GM12878 (cell line): Measurements from ENCODE around the gene GOLIM4.

ENCODE experiments used
- ESRRA ChIP-seq: IDR thresholded peaks from 2 replicates; pipeline ENCODE4 v1.6.1; 2012; ENCODE audit warnings: mild to moderate bottlenecking, low read length, improper control_type of control experiment
- TF ChIP-seq, protein P1 (sequence below): IDR thresholded peaks from 2 replicates; pipeline ENCODE4 v1.6.1; 2012; ENCODE audit warnings: low read depth, low read length, improper control_type of control experiment
- TF ChIP-seq, protein P2 (sequence below), 3 experiments: IDR thresholded peaks in 2 of 3; conservative IDR thresholded peaks in 1 of 3; 2 replicates each; pipeline ENCODE4 v1.5.1; 2011; ENCODE audit warnings: low read depth in 3 of 3, low read length in 3 of 3, mild to moderate bottlenecking in 3 of 3, control low read depth in 2 of 3, moderate library complexity in 2 of 3, inconsistent platforms in 1 of 3, mixed read lengths in 1 of 3; ENCODE audit not compliant: control insufficient read depth in 2 of 3, insufficient read depth in 1 of 3; ENCODE audit errors: extremely low read depth in 1 of 3
- TF ChIP-seq, protein P3 (sequence below): IDR thresholded peaks from 2 replicates; pipeline ENCODE4 v1.6.1; 2012; ENCODE audit warnings: mild to moderate bottlenecking, low read depth, low read length

DNA sequence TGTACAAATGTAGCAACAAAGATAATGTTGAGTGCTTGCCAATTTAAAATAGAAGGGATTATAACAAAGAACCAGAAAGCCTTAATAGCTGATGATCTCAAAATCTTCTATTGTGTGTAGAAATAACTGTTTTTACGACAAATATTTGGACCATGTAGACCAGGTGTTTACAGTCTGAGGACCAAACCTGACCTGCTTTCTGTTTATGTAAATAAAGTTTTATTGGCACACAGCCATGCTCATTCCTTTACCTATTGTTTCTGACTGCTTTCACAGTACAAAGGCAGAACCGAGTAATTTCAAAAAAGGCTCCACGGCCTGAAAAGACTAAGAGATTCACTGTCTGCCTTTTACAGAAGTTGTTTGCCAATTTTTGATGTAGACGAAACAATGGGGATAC lies 91.8 kb downstream of the GOLIM4 start:
- no peak for TF ChIP-seq ESRRA
- TF ChIP-seq, protein P1, sequence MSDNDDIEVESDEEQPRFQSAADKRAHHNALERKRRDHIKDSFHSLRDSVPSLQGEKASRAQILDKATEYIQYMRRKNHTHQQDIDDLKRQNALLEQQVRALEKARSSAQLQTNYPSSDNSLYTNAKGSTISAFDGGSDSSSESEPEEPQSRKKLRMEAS = no peak
- TF ChIP-seq, protein P2, sequence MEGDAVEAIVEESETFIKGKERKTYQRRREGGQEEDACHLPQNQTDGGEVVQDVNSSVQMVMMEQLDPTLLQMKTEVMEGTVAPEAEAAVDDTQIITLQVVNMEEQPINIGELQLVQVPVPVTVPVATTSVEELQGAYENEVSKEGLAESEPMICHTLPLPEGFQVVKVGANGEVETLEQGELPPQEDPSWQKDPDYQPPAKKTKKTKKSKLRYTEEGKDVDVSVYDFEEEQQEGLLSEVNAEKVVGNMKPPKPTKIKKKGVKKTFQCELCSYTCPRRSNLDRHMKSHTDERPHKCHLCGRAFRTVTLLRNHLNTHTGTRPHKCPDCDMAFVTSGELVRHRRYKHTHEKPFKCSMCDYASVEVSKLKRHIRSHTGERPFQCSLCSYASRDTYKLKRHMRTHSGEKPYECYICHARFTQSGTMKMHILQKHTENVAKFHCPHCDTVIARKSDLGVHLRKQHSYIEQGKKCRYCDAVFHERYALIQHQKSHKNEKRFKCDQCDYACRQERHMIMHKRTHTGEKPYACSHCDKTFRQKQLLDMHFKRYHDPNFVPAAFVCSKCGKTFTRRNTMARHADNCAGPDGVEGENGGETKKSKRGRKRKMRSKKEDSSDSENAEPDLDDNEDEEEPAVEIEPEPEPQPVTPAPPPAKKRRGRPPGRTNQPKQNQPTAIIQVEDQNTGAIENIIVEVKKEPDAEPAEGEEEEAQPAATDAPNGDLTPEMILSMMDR (IDR thresholded peaks at IDR 0.05 in 2 of 3, conservative IDR thresholded peaks at IDR 0.05 in 1 of 3; ENCODE audit: control insufficient read depth in 2 of 3, extremely low read depth in 1 of 3, insufficient read depth in 1 of 3, low read depth in 3 of 3, low read length in 3 of 3) = no peak
- TF ChIP-seq, protein P3, sequence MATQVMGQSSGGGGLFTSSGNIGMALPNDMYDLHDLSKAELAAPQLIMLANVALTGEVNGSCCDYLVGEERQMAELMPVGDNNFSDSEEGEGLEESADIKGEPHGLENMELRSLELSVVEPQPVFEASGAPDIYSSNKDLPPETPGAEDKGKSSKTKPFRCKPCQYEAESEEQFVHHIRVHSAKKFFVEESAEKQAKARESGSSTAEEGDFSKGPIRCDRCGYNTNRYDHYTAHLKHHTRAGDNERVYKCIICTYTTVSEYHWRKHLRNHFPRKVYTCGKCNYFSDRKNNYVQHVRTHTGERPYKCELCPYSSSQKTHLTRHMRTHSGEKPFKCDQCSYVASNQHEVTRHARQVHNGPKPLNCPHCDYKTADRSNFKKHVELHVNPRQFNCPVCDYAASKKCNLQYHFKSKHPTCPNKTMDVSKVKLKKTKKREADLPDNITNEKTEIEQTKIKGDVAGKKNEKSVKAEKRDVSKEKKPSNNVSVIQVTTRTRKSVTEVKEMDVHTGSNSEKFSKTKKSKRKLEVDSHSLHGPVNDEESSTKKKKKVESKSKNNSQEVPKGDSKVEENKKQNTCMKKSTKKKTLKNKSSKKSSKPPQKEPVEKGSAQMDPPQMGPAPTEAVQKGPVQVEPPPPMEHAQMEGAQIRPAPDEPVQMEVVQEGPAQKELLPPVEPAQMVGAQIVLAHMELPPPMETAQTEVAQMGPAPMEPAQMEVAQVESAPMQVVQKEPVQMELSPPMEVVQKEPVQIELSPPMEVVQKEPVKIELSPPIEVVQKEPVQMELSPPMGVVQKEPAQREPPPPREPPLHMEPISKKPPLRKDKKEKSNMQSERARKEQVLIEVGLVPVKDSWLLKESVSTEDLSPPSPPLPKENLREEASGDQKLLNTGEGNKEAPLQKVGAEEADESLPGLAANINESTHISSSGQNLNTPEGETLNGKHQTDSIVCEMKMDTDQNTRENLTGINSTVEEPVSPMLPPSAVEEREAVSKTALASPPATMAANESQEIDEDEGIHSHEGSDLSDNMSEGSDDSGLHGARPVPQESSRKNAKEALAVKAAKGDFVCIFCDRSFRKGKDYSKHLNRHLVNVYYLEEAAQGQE = no peak
